SK-N-SH (cell line): ENCODE results near the gene TTC28.

ENCODE experiments used
- FOXM1 ChIP-seq: IDR thresholded peaks from 2 replicates; pipeline ENCODE4 v1.4.0; 2012; ENCODE audit warnings: low read depth, mild to moderate bottlenecking
- POLR2AphosphoS5 ChIP-seq: IDR thresholded peaks from 2 replicates; pipeline ENCODE4 v1.6.1; 2012; ENCODE audit warnings: low read depth, low read length
- YY1 ChIP-seq: IDR thresholded peaks from 2 replicates; pipeline ENCODE4 v1.4.0; 2012; ENCODE audit warnings: low read depth, mild to moderate bottlenecking
- TF ChIP-seq, protein P1 (sequence below): fragments of 200-600 bp; sonication (generic); IDR thresholded peaks from 2 replicates; pipeline ENCODE4 v1.6.1; 2017; ENCODE audit warnings: antibody characterized with exemption, mild to moderate bottlenecking, moderate library complexity

DNA sequence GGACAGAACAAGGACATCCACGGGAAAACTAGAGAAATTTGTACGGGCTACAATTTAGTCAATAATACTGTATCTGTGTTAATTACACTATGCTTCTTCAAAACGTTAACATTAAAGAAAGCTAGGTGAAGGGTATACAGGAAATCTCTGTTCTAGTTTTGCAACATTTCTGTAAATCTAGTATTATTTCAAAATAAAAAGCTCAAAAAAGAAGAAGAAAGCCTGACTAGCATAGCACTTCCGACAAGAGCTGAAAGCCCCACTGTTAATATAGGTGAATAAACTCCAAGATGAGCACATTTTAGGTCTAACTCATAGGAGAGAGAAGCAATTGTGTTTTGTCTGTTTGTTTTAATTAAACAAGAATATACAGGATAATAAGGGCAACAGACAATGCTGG lies 299.7 kb downstream of the TTC28 start:
- TF ChIP-seq POLR2AphosphoS5 (no peak), FOXM1 (no peak), YY1 (no peak)
- TF ChIP-seq, protein P1, sequence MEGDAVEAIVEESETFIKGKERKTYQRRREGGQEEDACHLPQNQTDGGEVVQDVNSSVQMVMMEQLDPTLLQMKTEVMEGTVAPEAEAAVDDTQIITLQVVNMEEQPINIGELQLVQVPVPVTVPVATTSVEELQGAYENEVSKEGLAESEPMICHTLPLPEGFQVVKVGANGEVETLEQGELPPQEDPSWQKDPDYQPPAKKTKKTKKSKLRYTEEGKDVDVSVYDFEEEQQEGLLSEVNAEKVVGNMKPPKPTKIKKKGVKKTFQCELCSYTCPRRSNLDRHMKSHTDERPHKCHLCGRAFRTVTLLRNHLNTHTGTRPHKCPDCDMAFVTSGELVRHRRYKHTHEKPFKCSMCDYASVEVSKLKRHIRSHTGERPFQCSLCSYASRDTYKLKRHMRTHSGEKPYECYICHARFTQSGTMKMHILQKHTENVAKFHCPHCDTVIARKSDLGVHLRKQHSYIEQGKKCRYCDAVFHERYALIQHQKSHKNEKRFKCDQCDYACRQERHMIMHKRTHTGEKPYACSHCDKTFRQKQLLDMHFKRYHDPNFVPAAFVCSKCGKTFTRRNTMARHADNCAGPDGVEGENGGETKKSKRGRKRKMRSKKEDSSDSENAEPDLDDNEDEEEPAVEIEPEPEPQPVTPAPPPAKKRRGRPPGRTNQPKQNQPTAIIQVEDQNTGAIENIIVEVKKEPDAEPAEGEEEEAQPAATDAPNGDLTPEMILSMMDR, result no peak
